Thoracic aorta (tissue), 2 donors: Measurements from ENCODE around the gene CEP112. TPM values are rescaled to one million over a fixed set of nuclear protein-coding genes. Genes with fewer than 3 reads are reported as not detected.
"Not testable (repeated sequence)": the region's sequence is repeated elsewhere in the genome, so short reads cannot be mapped to it uniquely, and the experiment has no call there.

Source experiments
- ATAC-seq: fragments of 150-250 bp; one replicate; pipeline ENCODE4 v1.8.0; 2017; ENCODE audit warnings: low read depth; ENCODE audit not compliant: insufficient number of reproducible peaks, low FRiP score
- DNase-seq: peaks from one replicate; pipeline ENCODE4 v3.0.0-alpha.2; 2020; ENCODE audit warnings: low spot score
- H3K27ac ChIP-seq, 2 donors: fragments of 200-600 bp; sonication (generic); 1 replicate in 1 of 2; 2 replicates in 1 of 2; pipeline ENCODE4 v1.5.1; 2016; ENCODE audit warnings: mild to moderate bottlenecking in 2 of 2, moderate library complexity in 2 of 2
- H3K27me3 ChIP-seq: fragments of 200-600 bp; sonication (generic); replicated peaks from 2 replicates; pipeline ENCODE4 v1.6.0; 2016; ENCODE audit warnings: mild to moderate bottlenecking; ENCODE audit not compliant: insufficient read depth
- H3K36me3 ChIP-seq: fragments of 200-600 bp; sonication (generic); one replicate; pipeline ENCODE4 v1.5.1; 2016
- H3K4me1 ChIP-seq, 2 donors: fragments of 200-600 bp; sonication (generic); 1 replicate in 1 of 2; 2 replicates in 1 of 2; pipeline versions ENCODE4 v1.5.1 to v1.6.0; 2016; ENCODE audit warnings: low read depth in 2 of 2, mild to moderate bottlenecking in 1 of 2; ENCODE audit not compliant: control insufficient read depth in 1 of 2
- H3K4me3 ChIP-seq: fragments of 200-600 bp; sonication (generic); 2 replicates; pipeline ENCODE4 v1.5.1; 2016; ENCODE audit warnings: mild to moderate bottlenecking
- H3K9me3 ChIP-seq: fragments of 200-600 bp; sonication (generic); 2 replicates; pipeline ENCODE4 v1.5.1; 2016
- CTCF ChIP-seq: fragments of 200-600 bp; sonication (generic); IDR thresholded peaks from one replicate; pipeline ENCODE4 v1.5.1; 2019; ENCODE audit warnings: antibody characterized with exemption
- total RNA-seq, 2 donors: library from RNA; depleted of rRNA; stranded (reverse); fragments of >200 nt; gene quantifications; one replicate each; pipeline versions ENCODE4 v1.1.0 to v1.2.3, GENCODE V29; 2016

The CEP112 gene
- total RNA-seq, 2 donors from 2014 or later: 13.4 to 19.0 TPM

GRCh38 chr17:65817951-65818350 is 374.0 kb downstream of the CEP112 start:
- Histone ChIP-seq H3K9me3 (no peaks in the 10 kb centered on the region), H3K4me3 (no peak overlapping the region), H3K27me3 (no peaks in the 10 kb centered on the region), H3K4me1 (no peaks in the 10 kb centered on the region), H3K27ac (no peak overlapping the region), H3K36me3 (no peaks in the 10 kb centered on the region)
- no peak for TF ChIP-seq CTCF
- ATAC-seq (no peak), DNase-seq (no peak)

GRCh38 chr17:65814418-65814817 is 377.5 kb downstream of the CEP112 start:
- TF ChIP-seq CTCF: no peak

GRCh38 chr17:65813306-65813705 is 378.6 kb downstream of the CEP112 start:
- Histone ChIP-seq H3K4me3 (no peak overlapping the region), H3K27me3 (no peaks in the 10 kb centered on the region)

More at GRCh38 chr17:65814418-65814817, 377.5 kb downstream of the CEP112 start:
- Histone ChIP-seq H3K4me3 (no peak overlapping the region), H3K36me3 (no peaks in the 10 kb centered on the region), H3K9me3 (no peaks in the 10 kb centered on the region), H3K27me3 (no peaks in the 10 kb centered on the region), H3K27ac (no peak overlapping the region), H3K4me1 (no peaks in the 10 kb centered on the region)
- ATAC-seq (no peak), DNase-seq (no peak)

GRCh38 chr17:65811043-65811442 is 380.9 kb downstream of the CEP112 start:
- Histone ChIP-seq H3K4me3 (no peak overlapping the region), H3K9me3 (no peaks in the 10 kb centered on the region), H3K4me1 (peaks cover 0 to under 1% of the 10 kb centered on the region in 2 donors), H3K27me3 (no peaks in the 10 kb centered on the region), H3K36me3 (no peaks in the 10 kb centered on the region), H3K27ac (no peak overlapping the region)
- no peak for ATAC-seq
- DNase-seq: no peak
- no peak for TF ChIP-seq CTCF

More at GRCh38 chr17:65813306-65813705, 378.6 kb downstream of the CEP112 start:
- H3K9me3 ChIP-seq: no peaks in the 10 kb centered on the region
- TF ChIP-seq CTCF: no peak
- DNase-seq (no peak), ATAC-seq (no peak)
- no peaks in the 10 kb centered on the region for H3K36me3 ChIP-seq
- no peaks in the 10 kb centered on the region for H3K4me1 ChIP-seq
- H3K27ac ChIP-seq: no peak overlapping the region

GRCh38 chr17:65809366-65809765 is 382.6 kb downstream of the CEP112 start:
- no peak overlapping the region for H3K27ac ChIP-seq
- no peak for DNase-seq
- no peak for TF ChIP-seq CTCF
- no peaks in the 10 kb centered on the region for H3K36me3 ChIP-seq
- peaks cover 4 to 13% of the 10 kb centered on the region in 2 donors for H3K4me1 ChIP-seq
- ATAC-seq: no peak
- H3K4me3 ChIP-seq: no peak overlapping the region
- H3K9me3 ChIP-seq: no peaks in the 10 kb centered on the region
- no peaks in the 10 kb centered on the region for H3K27me3 ChIP-seq

GRCh38 chr17:65808566-65808965 is 383.4 kb downstream of the CEP112 start:
- H3K36me3 ChIP-seq, DNase-seq, H3K4me3 ChIP-seq, H3K9me3 ChIP-seq, ATAC-seq, H3K27ac ChIP-seq, H3K27me3 ChIP-seq: not testable (repeated sequence)
- H3K4me1 ChIP-seq: peaks cover 4 to 13% of the 10 kb centered on the region in 2 donors
